DND-41 (cell line): ENCODE measurements around the gene SMIM5.

ENCODE experiments used
- CTCF ChIP-seq: IDR thresholded peaks from 2 replicates; pipeline ENCODE4 v1.5.1; 2012; ENCODE audit warnings: borderline replicate concordance, low read length, moderate library complexity, mild to moderate bottlenecking; ENCODE audit not compliant: poor library complexity, severe bottlenecking; ENCODE audit errors: extremely low read depth
- EZH2 ChIP-seq: IDR thresholded peaks from 3 replicates; pipeline ENCODE4 v1.6.1; 2012; ENCODE audit warnings: borderline replicate concordance, low read depth, mild to moderate bottlenecking, moderate library complexity, low read length, inconsistent platforms; ENCODE audit not compliant: severe bottlenecking

- TF ChIP-seq CTCF (no peak), EZH2 (peak; percentile 41)
Observed at GRCh38 chr17:75588596-75589011, 44.6 kb upstream of the SMIM5 start.
